Fibroblast of lung (primary cell): ENCODE measurements around the gene DNAI1.

ENCODE experiments used
- EZH2 ChIP-seq: IDR thresholded peaks from 2 replicates; pipeline ENCODE4 v1.5.1; 2012; ENCODE audit warnings: low read length, control low read depth, mild to moderate bottlenecking; ENCODE audit errors: missing control alignments
- TF ChIP-seq, protein P1 (sequence below), 2 donors: IDR thresholded peaks in 1 of 2; conservative IDR thresholded peaks in 1 of 2; 1 replicate in 1 of 2; 2 replicates in 1 of 2; pipeline ENCODE4 v1.5.1; 2011 to 2012; ENCODE audit warnings: low read length in 2 of 2, control low read depth in 1 of 2, inconsistent platforms in 1 of 2, low read depth in 1 of 2, mild to moderate bottlenecking in 1 of 2

DNA sequence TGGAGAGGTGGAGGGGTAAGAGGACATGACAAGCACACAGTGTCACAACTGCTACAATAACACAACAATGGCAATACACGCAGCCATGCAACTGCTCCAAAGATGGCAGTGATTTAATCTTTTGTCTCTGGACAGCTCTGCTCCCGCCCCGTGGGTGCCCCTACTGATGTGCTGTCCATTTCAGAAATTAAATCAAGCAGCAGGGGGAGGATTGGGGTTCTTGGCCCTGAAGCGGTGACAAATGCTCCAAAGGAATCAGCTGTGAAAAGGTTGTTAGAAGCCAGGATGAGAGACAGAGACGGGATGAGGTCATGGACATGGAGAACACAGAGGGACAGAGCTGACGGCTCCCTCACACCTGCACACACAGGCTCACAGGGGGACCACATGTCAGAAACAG, 108.4 kb downstream of the DNAI1 start:
- TF ChIP-seq EZH2, result no peak
- TF ChIP-seq, protein P1, sequence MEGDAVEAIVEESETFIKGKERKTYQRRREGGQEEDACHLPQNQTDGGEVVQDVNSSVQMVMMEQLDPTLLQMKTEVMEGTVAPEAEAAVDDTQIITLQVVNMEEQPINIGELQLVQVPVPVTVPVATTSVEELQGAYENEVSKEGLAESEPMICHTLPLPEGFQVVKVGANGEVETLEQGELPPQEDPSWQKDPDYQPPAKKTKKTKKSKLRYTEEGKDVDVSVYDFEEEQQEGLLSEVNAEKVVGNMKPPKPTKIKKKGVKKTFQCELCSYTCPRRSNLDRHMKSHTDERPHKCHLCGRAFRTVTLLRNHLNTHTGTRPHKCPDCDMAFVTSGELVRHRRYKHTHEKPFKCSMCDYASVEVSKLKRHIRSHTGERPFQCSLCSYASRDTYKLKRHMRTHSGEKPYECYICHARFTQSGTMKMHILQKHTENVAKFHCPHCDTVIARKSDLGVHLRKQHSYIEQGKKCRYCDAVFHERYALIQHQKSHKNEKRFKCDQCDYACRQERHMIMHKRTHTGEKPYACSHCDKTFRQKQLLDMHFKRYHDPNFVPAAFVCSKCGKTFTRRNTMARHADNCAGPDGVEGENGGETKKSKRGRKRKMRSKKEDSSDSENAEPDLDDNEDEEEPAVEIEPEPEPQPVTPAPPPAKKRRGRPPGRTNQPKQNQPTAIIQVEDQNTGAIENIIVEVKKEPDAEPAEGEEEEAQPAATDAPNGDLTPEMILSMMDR (conservative IDR thresholded peaks at IDR 0.05 in 1 of 2, IDR thresholded peaks at IDR 0.05 in 1 of 2; ENCODE audit: low read depth in 1 of 2, low read length in 2 of 2), result no peak
